Measurements from ENCODE around the gene B3GNT8. TPM values are rescaled to one million over a fixed set of nuclear protein-coding genes. Genes with fewer than 3 reads are reported as not detected.
"Not testable (repeated sequence)": the region's sequence is repeated elsewhere in the genome, so short reads cannot be mapped to it uniquely, and the experiment has no call there.

The B3GNT8 gene, protein sequence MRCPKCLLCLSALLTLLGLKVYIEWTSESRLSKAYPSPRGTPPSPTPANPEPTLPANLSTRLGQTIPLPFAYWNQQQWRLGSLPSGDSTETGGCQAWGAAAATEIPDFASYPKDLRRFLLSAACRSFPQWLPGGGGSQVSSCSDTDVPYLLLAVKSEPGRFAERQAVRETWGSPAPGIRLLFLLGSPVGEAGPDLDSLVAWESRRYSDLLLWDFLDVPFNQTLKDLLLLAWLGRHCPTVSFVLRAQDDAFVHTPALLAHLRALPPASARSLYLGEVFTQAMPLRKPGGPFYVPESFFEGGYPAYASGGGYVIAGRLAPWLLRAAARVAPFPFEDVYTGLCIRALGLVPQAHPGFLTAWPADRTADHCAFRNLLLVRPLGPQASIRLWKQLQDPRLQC
- 10 to 100 TPM; 11.6 to 84.4 (median 35.3) TPM for total RNA-seq

DNA sequence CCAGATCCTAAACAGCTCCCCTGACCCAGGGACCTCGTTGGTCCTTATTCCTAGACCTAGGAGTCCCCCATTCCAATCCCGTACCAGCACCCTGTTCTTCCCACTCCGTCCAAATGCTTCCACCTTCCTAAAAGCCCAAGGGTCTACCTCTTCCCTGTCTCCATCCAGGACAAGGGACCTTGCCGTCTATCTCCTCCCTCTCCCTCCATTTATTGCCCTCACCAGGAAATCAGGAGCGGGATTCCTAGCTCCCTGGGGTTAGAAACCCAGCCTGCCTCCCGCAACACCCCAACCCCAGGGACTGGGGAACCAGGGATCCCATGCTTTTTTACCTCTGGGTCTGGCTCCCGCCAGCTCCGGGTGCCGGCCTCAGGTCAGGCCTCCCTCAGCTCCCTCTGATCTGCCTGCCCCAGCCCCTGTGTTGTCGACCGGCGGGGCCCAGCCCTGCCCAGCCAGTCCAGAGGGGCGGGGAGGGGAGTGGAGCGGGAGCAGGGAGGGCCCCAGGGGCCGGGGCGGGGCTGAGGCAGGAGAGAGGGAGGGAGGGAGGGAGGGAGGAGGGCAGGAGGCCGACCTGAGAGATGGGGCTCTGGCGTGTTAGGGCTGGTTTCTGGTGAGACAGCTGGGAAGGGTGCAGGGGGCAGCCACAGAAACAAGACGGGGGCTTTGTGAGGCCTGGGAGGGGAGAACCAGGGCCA is at the start of gene B3GNT8:
B3GNT8 (minus strand) TSS at position 423 of the 695 bp plus-strand sequence. CDS start 596 bp downstream, outside the sequence.
- H3K27ac ChIP-seq: peak within 1 kb of the TSS; percentile 92 to 97 (median 96)
- H3K9me3 ChIP-seq: no peaks in the 10 kb centered on the region
- H3K27me3 ChIP-seq: no peaks in the 10 kb centered on the region
- peak; percentile 30 for DNase-seq
- H3K36me3 ChIP-seq: peaks cover 26 to 68% (median 40%) of the 10 kb centered on the region in 3 donors
- peaks cover 32 to 59% (median 37%) of the 10 kb centered on the region in 3 donors for H3K4me1 ChIP-seq
- peak within 1 kb of the TSS; percentile 60 to 71 (median 66) for H3K4me3 ChIP-seq
- TF ChIP-seq, protein P1, sequence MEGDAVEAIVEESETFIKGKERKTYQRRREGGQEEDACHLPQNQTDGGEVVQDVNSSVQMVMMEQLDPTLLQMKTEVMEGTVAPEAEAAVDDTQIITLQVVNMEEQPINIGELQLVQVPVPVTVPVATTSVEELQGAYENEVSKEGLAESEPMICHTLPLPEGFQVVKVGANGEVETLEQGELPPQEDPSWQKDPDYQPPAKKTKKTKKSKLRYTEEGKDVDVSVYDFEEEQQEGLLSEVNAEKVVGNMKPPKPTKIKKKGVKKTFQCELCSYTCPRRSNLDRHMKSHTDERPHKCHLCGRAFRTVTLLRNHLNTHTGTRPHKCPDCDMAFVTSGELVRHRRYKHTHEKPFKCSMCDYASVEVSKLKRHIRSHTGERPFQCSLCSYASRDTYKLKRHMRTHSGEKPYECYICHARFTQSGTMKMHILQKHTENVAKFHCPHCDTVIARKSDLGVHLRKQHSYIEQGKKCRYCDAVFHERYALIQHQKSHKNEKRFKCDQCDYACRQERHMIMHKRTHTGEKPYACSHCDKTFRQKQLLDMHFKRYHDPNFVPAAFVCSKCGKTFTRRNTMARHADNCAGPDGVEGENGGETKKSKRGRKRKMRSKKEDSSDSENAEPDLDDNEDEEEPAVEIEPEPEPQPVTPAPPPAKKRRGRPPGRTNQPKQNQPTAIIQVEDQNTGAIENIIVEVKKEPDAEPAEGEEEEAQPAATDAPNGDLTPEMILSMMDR (IDR thresholded peaks at IDR 0.05): no peak
- TF ChIP-seq POLR2A (IDR thresholded peaks at IDR 0.05): peak in 3 of 4 donors; percentile 64 to 83 (median 79)
- intact Hi-C loops (cut with DNase I): no loop called here
- 13 to 21% methylated on average over 9 of the region's 19 CpGs for WGBS, 2 donors

DNA sequence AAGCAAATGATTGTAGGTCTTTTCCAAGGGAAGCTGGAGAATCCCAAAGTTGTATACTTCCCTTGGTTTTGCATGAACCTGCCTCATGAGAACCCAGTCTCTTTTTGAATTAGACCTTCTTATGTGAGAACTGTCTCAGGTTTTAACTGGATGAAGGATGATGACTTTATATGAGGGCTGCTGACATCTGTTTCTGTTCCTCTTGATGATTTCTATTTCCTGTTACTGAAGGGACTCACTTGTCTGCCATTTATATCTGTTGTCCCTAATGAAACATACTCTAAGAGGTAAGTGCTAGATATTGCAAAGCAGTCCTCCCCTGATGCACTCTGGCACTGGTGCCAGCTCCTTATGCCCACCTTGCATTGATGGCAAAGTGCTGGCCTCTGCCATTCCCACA is 49.4 kb upstream of the B3GNT8 start:
- no peaks in the 10 kb centered on the region for H3K9me3 ChIP-seq
- peaks cover 0 to 76% (median 0%) of the 10 kb centered on the region in 4 donors for H3K27me3 ChIP-seq
- TF ChIP-seq, protein P1 (IDR thresholded peaks at IDR 0.05): no peak
- no peak for TF ChIP-seq POLR2A (IDR thresholded peaks at IDR 0.05)
- H3K27ac ChIP-seq: no peak overlapping the region
- H3K4me1 ChIP-seq: peaks cover 0 to 6% (median 0%) of the 10 kb centered on the region in 3 donors
- H3K36me3 ChIP-seq: no peaks in the 10 kb centered on the region
- intact Hi-C loops (cut with DNase I): no loop called here
- no peak overlapping the region for H3K4me3 ChIP-seq
- DNase-seq: no peak

GRCh38 chr19:41463257-41464256 is 36.4 kb upstream of the B3GNT8 start:
- 58 to 64% methylated on average over 21 to 22 of the region's 22 CpGs for WGBS, 2 donors
- H3K4me1 ChIP-seq; DNase-seq; H3K27ac ChIP-seq; intact Hi-C loops (cut with DNase I); H3K9me3 ChIP-seq; H3K36me3 ChIP-seq; H3K4me3 ChIP-seq: not testable (repeated sequence)
- peaks cover 0 to 95% (median 0%) of the 10 kb centered on the region in 4 donors for H3K27me3 ChIP-seq

DNA sequence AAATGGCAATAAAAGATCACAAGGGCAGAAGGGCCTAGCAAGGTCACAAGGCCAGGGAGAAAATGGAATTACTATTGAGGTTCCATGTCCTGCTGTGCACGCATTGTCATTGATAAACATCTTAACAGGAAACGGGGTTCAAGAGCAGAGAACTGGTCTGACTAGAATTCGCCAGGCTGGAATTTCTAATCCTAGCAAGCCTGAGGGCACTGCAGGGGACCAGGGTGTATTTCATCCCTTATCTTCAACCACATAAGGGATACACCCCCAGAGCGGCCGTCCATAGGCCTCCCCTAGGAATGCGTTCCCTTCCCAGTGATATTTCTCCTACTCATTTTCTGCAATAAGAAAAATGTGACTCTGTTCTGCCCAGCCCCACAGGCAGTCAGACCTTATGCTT is 35.3 kb upstream of the B3GNT8 start:
- H3K27ac ChIP-seq: no peak overlapping the region
- WGBS, 2 donors: 55 to 71% methylated on average over 6 of the region's 6 CpGs
- no peaks in the 10 kb centered on the region for H3K36me3 ChIP-seq
- H3K4me1 ChIP-seq: no peaks in the 10 kb centered on the region
- no peak for TF ChIP-seq POLR2A (IDR thresholded peaks at IDR 0.05)
- TF ChIP-seq, protein P1 (IDR thresholded peaks at IDR 0.05): no peak
- no peak overlapping the region for H3K4me3 ChIP-seq
- H3K27me3 ChIP-seq: peaks cover 0 to 92% (median 0%) of the 10 kb centered on the region in 4 donors
- intact Hi-C loops (cut with DNase I): no loop called here
- H3K9me3 ChIP-seq: no peaks in the 10 kb centered on the region
- no peak for DNase-seq

DNA sequence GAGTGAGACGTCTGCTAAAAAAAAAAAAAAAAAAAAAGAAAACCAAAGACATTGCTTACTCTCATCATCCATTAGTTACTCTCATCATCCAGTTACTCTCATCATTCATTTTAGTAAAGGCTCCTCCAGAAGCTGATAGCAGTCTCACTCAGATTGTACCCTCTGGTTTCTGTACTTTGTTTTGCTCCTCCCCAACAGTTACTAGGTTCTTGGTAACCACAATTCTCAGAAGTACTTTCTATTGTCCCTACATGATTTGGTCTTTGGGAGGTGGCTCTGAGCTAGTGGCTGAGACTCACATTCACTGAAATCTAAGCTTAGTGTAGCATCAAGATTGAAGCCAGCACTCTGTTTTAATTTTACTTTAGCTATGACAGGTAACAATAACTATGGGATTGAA is 30.1 kb upstream of the B3GNT8 start:
- no peak for DNase-seq
- H3K9me3 ChIP-seq: peaks cover 0 to 5% (median 0%) of the 10 kb centered on the region in 3 donors
- whole genome bisulfite sequencing, 2 donors: 9 to 18% methylated on average over 1 of the region's 1 CpG
- TF ChIP-seq POLR2A (IDR thresholded peaks at IDR 0.05): no peak
- TF ChIP-seq, protein P1 (IDR thresholded peaks at IDR 0.05): no peak
- peaks cover 0 to 60% (median 0%) of the 10 kb centered on the region in 4 donors for H3K27me3 ChIP-seq
- no peak overlapping the region for H3K4me3 ChIP-seq
- peaks cover 0 to 5% (median 0%) of the 10 kb centered on the region in 3 donors for H3K4me1 ChIP-seq
- intact Hi-C loops (cut with DNase I): no loop called here
- H3K36me3 ChIP-seq: no peaks in the 10 kb centered on the region
- H3K27ac ChIP-seq: no peak overlapping the region

Measured in esophagus squamous epithelium (tissue), 5 donors.